Stimulated activated CD4-positive, alpha-beta T cell treated with anti-CD3 and anti-CD28 coated beads, Interleukin-12 subunit alpha, Interleukin-12 subunit beta, amount 100 ng/mL, for 24 hours (primary cell): ENCODE measurements around the gene TRUB2.

Source experiments
- DNase-seq, 2 experiments: peaks; one replicate each; pipeline ENCODE4 v3.0.0-alpha.2; 2020; ENCODE audit warnings: low read depth in 2 of 2

The TRUB2 gene

GRCh38 chr9:128271112-128271511 is 51.1 kb downstream of the TRUB2 start:
- DNase-seq = no peak

GRCh38 chr9:128266868-128267590 is 55.2 kb downstream of the TRUB2 start:
- no peak for DNase-seq

GRCh38 chr9:128265348-128265847 is 56.8 kb downstream of the TRUB2 start:
- no peak for DNase-seq

- no peak for DNase-seq
Measured at GRCh38 chr9:128262687-128263086, 59.6 kb downstream of the TRUB2 start.

GRCh38 chr9:128260340-128260739 is 61.9 kb downstream of the TRUB2 start:
- DNase-seq = no peak

- DNase-seq = no peak
Measured at GRCh38 chr9:128259156-128259555, 63.1 kb downstream of the TRUB2 start.

- DNase-seq = no peak
Measured at GRCh38 chr9:128258326-128258725, 63.9 kb downstream of the TRUB2 start.

- no peak for DNase-seq
Measured at GRCh38 chr9:128257907-128258306, 64.3 kb downstream of the TRUB2 start.

- no peak for DNase-seq
Measured at GRCh38 chr9:128257086-128257825, 65.0 kb downstream of the TRUB2 start.
